Measurements from ENCODE around the gene SIRT7.
A peak's percentile ranks its signal among the peaks of the same experiment; 100 is the strongest.
"Not testable (repeated sequence)": the region's sequence is repeated elsewhere in the genome, so short reads cannot be mapped to it uniquely, and the experiment has no call there.

Gene SIRT7

DNA sequence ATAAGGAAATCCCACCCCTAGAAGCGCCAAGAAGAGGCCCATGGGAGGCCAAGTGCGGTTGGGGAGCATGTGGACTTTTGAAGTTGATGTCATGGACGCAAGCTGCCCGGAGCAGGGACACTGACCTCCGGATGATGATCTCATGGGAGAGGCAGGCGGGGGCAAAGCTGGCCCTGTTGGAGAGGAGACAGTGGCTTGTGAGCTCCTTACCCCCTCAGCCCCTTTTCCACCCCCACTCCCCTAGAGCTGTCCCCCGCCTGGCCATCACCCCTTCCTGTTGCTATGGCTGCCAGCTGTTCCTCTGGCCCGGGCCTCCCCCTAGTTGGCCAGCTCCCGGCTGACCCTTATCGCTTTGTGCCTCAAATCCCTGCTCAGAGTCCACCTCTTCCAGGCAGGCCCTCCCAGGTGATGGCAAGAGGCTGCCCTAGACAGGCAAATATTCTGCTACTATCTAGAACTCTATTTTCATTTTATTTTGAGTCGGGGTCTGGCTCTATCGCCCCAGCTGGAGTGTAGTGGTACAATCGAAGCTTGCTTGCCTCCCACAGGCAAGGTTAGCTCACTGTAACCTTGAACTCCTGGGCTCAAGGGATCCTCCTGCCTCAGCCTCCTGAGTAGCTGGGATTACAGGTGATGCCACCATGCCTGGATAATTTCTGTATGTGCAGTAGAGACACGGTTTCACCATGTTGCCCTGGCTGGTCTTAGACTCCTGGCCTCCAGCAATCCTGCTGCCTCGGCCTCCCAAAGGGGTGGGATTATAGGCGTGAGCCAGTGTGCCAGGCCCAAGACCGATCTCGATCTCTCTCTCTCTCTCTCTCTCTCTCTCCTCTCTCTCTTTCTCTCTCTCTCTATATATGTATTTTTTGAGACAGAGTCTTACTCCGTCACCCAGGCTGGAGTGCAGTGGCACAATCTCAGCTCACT is 36.4 kb upstream of the SIRT7 start:
- DNase-seq (ENCODE audit: low spot score): no peak

DNA sequence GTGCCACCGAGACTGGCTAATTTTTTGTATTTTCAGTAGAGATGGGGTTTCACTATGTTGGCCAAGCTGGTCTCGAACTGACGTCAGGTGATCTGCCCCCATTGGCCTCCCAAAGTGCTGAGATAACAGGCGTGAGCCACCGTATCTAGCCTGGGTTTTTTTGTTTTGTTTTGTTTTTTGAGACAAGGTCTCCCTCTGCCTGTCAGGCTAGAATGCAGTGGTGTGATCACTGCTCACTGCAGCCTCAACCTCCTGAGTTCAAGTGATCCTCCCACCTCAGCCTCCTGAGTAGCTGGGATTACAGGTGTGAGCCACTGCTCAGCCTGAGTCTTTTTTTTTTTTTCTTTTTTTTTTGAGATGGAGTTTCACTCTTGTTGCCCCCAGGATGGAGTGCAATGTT is 35.5 kb upstream of the SIRT7 start:
- not testable (repeated sequence) for DNase-seq (ENCODE audit: low spot score)

DNA sequence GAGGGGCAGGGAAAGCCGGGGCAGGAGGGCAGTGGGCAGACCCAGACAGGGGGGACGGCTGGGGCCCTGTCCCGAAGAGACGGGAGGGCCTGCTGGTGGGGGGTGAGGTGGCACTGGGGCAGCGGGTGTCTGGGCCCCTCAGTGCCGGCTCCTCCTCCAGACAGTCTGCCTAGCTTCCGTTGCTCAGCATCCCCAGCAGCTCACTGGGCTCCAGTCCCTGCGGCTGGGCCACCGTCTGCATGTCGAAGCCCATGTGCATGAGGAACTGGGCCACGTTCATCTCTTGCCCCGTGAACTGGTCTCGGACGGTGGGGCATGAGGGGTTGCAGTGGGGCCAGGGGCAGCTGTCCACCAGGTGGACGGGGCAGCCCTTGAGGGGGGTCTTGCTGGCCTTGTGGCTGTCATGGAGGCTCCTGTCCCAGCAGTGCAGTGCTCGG is 34.8 kb upstream of the SIRT7 start:
- DNase-seq (ENCODE audit: low spot score): peak; percentile 52

DNA sequence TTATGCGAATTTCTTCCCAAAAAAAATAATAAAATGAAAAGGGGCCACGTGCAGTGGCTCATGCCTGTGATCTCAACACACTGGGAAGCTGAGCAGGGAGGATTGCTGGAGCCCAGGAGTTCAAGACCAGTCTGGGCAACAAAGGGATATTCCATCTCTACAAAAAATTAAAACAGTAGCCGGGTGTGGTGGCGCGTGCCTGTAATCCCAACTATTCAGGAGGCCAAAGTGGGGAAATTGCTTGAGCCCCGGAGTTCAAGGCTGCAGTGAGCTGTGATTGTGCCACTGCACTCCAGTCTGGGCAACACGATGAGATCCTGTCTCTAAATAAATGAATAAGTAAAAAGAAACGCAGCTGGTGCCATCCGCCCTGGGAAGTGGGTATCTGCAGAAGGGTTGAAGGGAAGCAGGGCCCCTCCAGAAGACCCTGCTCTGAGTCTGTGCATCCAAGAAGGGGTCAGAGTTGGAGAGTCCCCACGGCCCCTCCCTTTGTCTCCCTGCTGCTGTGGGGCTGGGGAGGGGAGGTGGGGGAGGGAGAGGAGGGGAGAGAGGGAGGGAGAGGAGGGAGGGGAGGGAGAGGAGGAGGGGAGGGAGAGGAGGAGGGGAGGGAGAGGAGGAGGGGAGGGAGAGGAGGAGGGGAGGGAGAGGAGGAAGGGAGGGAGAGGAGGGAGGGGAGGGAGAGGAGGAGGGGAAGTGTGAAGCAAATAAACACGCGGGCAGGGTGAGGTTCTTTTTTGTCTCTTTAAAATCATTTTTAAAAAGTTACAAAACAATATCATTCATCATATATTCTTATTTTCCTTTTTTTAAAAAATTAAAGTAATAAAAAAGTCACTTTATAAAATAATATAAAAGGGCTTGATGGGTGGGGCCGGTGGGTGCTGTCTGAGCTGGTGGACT is 34.1 kb upstream of the SIRT7 start:
- no peak for DNase-seq (ENCODE audit: low spot score)

DNA sequence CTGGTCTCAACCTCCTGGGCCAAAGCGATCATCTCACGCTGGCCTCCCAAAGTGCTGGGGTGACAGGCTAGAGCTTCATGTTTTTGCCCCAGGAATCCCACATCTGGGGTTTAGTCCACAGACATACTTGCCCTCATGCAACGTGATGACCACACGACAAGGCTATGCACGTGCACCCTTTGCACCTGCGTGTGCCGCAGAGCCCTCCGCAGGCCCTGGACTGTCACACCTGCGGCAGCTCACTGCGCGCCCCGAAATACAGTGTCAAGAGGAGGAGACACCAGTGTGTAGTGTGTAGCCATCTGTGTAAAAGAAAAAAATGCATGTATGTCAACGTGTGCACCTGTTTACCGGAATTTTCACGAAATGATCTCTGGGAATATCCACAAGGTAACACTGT is 32.5 kb upstream of the SIRT7 start:
- DNase-seq (ENCODE audit: low spot score): no peak

DNA sequence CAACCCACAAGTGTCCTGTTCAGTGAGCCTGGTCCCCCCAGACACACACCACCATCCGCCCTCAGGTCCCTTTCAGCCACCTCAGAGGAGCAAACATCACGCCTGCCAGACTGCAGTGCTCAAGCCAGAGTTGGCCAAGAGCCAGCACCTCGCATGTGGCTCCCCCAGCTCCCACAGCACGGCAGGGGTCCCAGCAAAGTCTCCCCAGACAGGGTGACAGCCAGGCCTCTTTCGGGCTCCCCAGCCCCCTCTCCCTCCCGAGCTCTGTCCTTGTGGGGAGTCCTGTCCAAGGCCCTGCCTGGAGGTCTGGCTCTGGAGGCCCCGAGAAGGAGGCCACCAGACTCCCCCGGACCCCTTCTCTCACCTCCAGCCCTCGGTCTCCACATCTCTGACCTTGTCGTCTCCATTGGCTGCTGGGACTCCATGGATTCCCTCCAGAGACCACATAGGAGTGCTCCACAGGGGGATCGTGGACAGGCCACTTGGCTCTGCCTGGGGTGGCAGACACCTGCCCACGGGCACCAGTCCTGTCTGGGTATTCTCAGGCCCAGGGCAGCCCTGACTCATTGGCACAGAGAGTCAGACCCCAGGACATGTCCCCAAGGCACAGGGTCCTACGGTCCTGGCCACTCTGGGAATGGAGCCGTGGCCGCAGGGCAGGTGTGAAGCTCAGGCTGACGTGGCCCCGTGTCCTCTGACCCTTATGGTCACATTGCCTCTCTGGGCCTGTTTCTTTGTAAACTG is 30.8 kb upstream of the SIRT7 start:
- DNase-seq (ENCODE audit: low spot score): no peak

DNA sequence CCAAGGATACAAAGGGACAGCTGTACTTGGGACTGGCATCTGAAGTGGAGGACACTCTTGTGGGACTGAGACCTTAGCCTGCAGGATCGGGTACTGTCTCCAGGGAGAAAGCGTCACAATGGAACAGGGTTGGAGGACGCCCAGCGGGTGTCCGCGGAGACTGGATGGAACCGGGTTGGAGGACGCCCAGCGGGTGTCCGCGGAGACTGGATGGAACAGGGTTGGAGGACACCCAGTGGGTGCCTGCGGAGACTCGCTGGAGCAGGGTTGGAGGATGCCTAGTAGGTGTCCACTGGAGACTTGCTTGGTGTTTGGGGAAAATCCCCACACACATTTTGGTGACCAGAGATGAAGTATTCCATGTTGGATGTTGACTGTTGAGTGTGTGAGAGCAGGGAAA is 29.2 kb upstream of the SIRT7 start, which contains the start of gene MYADML2:
TSS of gene MYADML2 (minus strand) at position 45 of the 400 bp plus-strand sequence. CDS start 5,492 bp downstream, outside the sequence.
- DNase-seq (ENCODE audit: low spot score): no peak

DNA sequence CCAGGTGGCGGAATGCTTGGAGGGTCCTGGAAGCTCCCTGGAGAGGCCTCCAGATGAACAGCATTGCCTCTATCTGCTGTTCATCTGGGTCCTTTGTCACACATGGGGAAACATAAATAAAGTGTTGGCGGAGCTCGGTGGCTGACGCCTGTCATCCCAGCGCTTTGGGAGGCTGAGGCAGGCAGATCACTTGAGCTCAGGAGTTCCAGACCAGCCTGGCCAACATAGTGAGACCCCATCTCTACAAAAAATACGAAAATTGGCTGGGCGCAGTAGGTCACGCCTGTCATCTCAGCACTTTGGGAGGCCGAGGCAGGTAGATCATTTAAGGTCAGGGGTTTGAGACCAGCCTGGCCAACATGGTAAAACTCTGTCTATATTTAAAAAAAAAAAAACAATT is 26.9 kb upstream of the SIRT7 start:
- no peak for DNase-seq (ENCODE audit: low spot score)

DNA sequence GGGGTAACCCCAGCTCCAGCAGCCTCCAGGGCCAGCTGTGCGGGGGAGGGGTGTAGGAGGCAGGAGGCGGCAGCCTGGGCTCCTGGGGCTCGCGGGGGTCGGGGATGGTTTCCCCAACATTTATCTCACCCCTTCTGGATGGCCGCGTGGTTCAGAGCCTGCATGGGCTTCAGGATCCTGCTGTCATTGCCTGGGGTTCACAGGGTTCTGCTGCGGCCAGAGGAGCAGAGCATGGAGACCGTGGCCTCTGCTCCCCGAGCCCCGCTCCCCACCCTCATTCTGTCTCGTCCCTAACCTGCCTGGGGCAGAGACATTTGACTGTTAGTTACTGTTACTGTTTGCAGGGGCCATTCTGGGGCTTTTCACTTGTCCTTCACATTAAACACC is 24.2 kb upstream of the SIRT7 start:
- no peak for DNase-seq (ENCODE audit: low spot score)

DNA sequence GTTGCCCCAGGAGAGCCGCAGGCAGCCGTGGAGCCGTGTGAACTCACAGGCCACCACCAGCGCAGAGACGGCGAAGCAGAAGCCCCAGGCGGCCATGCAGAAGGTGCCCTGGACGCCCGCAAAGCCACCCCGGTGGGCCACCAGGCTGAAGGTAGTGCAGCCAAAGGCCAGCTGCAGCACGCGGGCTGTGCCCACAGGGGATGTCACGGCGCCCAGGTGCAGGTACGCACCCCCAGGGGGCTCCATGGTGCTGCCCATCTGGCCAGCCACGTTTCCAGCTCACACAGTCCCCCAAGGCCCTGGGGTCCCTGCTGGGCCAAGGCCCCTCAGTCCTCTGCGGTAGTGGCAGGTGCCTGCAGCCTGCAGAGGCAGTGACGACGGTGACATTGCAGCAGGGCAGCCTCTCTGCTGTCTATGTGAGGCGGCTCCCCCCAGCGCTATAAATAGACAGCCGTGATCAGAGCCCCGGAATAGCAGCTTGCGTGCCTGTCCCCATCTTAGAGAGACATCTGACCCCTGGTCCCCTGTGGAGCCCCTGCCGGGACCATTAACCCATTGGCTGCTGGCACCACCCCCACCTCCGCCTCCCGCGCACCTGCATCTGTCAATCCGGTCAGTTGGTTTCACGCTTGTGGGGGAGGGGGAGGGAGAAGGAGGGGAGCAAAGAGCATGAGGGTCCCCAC is 23.6 kb upstream of the SIRT7 start:
- no peak for DNase-seq (ENCODE audit: low spot score)

DNA sequence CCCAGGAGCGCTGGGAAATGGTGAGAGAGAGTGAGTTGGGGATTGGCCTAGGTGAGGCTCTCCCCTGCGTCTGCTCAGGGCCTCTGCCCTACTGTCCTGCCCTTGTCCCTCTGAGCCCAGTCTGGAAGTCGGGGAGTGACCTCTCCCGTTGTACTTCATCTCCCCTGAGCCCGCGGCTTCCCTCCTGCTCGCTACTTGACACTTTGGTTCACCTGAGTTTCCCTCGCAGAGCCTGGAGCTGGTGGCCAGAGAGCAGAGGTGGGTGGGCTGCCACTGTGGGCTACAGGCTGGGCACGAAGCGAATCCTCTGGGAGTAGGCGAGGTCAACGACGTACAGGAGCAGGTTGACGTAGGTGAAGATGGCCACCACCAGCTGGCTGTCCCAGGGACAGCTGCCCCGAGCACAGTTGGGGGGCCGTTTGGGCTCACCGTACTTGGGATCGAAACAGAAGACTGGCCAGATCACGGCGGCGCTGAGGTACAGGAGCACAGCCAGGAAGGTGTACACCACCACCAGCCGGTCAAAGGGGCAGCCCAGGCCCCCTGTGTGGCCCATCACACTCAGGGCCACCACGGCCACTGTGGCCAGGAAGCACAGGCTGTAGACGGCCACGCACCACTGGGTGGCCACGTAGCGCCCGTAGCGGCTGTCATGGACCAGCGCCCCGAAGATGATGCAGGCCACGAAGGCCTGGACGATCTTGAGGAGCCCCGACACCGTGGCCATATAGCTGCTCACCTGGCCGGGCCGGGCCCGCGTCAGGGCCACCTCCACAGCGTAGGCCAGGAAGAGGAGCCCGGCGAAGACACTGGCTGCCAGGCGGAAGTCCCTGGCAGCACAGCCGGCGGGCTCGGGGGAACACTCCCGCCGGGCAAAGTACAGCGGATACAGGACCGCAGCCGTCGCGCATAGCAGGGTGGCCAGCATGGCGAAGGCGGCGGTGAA is 22.8 kb upstream of the SIRT7 start:
- no peak for DNase-seq (ENCODE audit: low spot score)

DNA sequence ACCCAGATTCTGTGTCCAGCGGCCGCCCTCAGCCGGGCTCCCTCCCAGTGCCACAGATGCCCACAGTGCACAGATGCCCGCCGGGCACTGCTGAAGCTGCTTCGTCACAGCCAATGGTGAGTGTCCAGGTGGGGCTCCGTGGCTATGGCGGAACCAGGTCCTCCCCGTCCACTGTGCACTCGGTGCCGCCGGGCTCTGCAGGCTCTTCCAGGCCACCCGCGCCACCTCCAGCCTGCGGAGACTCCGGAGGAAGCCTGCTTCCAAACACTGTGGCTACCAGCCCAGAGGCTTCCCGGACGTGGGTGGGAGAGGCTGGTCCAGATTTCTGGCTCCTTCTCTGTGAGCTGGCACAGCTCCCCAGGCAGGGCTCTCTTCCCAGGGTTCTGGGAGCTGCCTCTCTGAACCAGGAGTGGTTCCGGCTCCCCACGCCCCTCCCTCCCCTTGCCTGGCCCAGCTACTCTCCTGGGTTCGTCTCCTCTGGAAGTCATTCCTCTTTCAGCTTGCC is 22.0 kb upstream of the SIRT7 start:
- no peak for DNase-seq (ENCODE audit: low spot score)

DNA sequence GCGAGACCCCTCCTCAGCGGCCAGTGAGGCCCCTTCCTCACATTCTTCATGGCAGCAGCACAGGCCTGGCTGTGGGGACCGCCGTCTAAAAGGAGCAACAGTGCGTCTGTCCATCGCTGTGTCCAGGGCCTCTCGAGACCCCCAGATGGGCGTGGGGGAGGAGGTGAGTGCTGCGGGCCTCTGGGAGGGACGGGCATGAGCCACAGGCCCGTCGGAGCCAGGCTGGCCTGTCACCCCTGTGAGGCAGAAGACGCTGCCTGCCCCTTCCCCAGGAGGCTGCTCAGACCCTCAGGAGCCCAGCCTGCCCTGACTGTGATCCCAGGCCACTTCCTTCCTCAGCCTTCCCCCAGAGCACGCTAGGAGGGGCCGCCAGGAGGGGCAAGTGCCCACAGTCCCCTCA is 21.2 kb upstream of the SIRT7 start:
- no peak for DNase-seq (ENCODE audit: low spot score)

DNA sequence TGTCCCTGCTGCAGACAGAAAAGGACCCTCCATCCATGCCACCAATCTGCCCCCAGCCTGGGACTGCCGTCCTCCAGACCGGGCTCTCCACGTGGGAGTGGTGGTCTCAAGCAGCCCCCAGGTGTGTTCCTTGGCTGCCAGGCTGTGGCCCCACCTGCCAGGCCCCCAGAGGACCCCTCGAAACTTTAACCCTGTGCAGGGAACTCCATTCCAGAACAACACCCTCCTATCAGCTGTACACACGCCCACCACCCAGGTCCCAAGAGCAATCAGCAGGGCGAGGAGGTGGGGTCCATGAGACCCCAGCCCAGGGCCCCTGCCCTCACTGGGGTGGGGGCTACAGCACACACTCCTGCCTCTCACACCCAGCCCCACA is 17.7 kb upstream of the SIRT7 start:
- DNase-seq (ENCODE audit: low spot score): no peak

DNA sequence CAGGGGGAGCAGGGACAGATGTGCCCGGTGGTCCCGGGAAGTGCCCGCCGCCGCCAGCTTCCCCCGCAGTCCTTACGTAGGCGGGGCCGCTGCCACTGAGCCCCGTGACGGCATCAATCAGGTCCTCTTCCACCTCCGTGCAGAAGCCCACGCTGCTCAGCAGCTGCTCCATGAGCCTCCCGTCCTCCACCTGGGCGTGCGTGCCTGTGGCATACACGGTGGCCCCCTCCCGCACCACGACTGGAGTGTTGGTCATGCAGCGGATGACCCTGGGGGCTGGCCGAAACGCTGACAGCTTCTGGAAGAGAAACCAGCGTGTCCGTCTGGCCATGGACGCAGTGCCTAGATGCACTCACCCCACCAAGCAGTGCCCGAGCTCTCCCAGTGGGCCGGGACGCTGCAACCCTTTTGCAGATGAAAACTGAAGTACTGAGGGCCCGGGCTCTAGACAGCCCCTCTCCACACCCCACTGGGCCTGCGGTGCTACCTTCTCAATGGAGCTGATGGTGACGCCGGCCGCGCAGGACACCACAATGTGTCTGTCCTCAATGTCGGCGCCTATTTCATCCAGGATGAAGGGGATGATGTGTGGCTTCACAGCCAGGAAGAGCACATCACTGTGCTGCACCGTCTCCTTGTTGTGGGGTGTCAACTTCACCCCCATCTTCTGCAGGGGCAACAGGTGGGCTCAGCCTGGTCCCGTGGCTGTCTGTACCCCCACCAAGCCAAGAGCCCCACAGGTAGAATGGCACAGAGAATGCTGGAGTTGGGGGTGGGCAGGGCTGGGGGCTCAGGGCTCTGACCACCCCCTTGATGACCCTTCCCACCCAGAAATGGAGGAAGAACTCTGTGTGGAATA is 17.1 kb upstream of the SIRT7 start:
- no peak for DNase-seq (ENCODE audit: low spot score)

DNA sequence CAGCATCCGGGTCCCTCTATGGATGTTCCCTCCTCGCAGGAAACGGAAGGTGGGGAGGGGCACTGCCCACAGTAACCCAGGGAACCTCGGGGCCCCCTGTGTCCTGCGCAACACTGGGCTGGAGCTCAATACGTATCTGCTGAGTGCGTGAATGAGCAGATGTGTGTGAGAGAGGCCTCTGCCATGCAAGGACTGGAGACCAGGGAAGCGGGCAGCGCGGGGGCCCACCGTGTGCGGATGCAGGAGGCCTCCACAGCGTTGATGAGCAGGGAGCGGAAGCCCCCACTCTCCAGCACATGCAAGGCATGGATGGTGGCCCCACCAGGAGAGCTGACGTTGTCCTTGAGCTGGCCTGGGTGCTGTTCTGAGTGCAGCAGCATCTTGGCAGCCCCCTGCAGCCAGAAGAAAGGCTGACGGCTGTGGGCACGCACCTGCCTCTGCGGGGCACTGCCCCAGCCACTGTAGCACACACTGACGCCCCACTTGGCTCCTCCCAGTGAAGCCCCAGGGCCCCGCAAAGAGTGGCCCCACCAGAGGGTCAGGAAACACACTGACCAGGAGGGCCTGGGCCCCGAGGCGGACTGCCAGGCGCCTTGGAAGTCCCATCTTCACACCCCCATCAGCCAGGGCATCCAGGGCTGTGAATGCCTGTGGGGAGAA is 16.3 kb upstream of the SIRT7 start:
- no peak for DNase-seq (ENCODE audit: low spot score)

DNA sequence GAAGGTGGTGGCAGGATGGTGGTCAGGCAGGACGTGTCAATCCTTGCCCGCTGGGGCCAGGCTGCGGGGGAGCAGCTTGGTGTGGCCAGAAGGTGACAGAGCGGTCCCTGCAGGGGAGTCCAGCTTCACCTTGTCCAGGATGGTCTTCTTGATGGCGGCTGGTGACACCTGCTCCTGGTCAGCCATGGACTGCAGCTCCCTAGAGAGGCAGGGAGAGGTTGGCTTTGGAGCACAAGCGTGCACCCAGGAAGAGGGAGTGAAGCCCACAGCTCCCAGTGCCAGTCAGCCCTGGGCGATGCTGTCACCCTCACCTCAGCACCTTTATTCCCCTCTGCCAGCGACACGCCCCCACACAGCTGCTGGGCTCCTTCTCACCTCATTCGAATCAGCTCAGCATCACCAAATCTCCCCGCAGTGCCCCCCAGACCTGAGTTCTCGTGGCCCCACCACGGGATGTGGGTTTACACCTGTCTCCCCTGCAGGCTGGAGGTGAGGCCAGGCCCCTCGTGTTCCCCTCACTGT is 15.3 kb upstream of the SIRT7 start:
- DNase-seq (ENCODE audit: low spot score): no peak

DNA sequence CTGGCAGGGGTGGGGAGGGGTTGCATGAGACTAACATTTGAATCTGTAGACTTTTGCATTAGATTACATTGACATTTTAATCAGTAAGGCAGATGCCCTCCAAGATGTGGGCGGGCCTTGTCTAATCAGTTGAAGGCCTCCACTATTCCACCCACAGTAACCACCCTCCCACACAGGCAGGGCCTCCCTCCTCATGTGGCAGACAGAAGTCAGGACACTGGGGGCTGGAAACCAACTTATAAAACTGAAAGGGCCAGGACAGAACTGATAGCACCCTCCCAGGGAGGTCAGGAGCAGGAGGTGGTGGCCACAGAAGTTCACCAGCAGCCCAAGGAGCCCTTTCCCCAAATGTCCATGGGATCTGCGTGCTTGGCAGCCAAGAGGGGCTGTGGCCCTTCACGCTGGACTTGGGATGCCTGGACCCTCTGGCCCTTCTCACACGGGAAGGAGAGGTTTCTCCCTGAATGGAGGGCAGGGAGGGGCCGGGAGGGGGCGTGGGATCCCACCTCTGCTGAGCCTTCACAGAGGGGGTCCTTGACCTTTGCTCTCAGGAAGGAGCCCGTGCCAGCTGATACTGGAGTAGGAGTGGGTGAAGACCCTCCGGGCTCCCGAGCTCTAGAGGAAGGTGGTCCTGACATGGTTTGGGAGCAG is 14.5 kb upstream of the SIRT7 start:
- no peak for DNase-seq (ENCODE audit: low spot score)
